Erythroblast (primary cell): ENCODE data around the gene BRD4.

Experiments
- GATA1 ChIP-seq: IDR thresholded peaks from 2 replicates; pipeline ENCODE4 v1.6.1; 2011; ENCODE audit warnings: low read depth, mild to moderate bottlenecking, control low read depth, low read length, moderate library complexity
- POLR2A ChIP-seq: IDR thresholded peaks from 2 replicates; pipeline ENCODE4 v1.6.1; 2011; ENCODE audit warnings: mild to moderate bottlenecking, low read length

GRCh38 chr19:15354566-15355296 lies 22.4 kb upstream of the BRD4 start:
- TF ChIP-seq POLR2A (peak; percentile 24), GATA1 (no peak)
